NCI-H2196 treated with DMSO at 0.1 percent for 48 hours (cell line): ENCODE data around the gene NUP62CL.
A peak's percentile ranks its signal among the peaks of the same experiment; 100 is the strongest.

Experiments
- DNase-seq: peaks from one replicate; lab custom pipeline; 2025; ENCODE audit not compliant: unreplicated experiment; lab: John Stamatoyannopoulos, UW

Gene NUP62CL

GRCh38 chrX:107154787-107155620 lies 51.2 kb downstream of the NUP62CL start:
- DNase-seq: no peak

GRCh38 chrX:107153005-107153404 lies 53.2 kb downstream of the NUP62CL start:
- DNase-seq: no peak

- no peak for DNase-seq
Measured at GRCh38 chrX:107146670-107147069, 59.6 kb downstream of the NUP62CL start.

GRCh38 chrX:107135965-107136307 lies 70.3 kb downstream of the NUP62CL start:
- no peak for DNase-seq

GRCh38 chrX:107135049-107135964 lies 70.9 kb downstream of the NUP62CL start:
- DNase-seq: no peak

GRCh38 chrX:107123750-107124149 lies 82.5 kb downstream of the NUP62CL start:
- no peak for DNase-seq

- DNase-seq: no peak
Measured at GRCh38 chrX:107119283-107119682, 87.0 kb downstream of the NUP62CL start.

- peak; percentile 52 for DNase-seq
Measured at GRCh38 chrX:107118322-107119147, 87.7 kb downstream of the NUP62CL start, which contains the start of gene RBM41. TSS of gene RBM41 (minus strand) at chrX:107118822. CDS start at chrX:107118773, 49 bp downstream.

- no peak for DNase-seq
Measured at GRCh38 chrX:107117993-107118321, 88.3 kb downstream of the NUP62CL start.

GRCh38 chrX:107107459-107107858 lies 98.8 kb downstream of the NUP62CL start:
- DNase-seq: no peak

- DNase-seq: no peak
Measured at GRCh38 chrX:107102980-107103379, 103.3 kb downstream of the NUP62CL start.

GRCh38 chrX:107076158-107076557 lies 130.1 kb downstream of the NUP62CL start:
- DNase-seq: no peak
